AG08395 (cell line): Measurements from ENCODE around the gene ST3GAL3.
"Not testable (repeated sequence)": the region's sequence is repeated elsewhere in the genome, so short reads cannot be mapped to it uniquely, and the experiment has no call there.

Experiments used
- DNase-seq: peaks from one replicate; pipeline ENCODE4 v3.0.0; 2012; ENCODE audit warnings: mixed read lengths, low spot score

ST3GAL3 gene

GRCh38 chr1:43757343-43758053 lies 50.2 kb downstream of the ST3GAL3 start:
- DNase-seq = no peak

GRCh38 chr1:43760745-43761317 lies 53.5 kb downstream of the ST3GAL3 start:
- no peak for DNase-seq

GRCh38 chr1:43763497-43763973 lies 56.2 kb downstream of the ST3GAL3 start:
- peak; percentile 86 for DNase-seq

GRCh38 chr1:43764581-43764980 lies 57.2 kb downstream of the ST3GAL3 start:
- no peak for DNase-seq

GRCh38 chr1:43766086-43766784 lies 58.9 kb downstream of the ST3GAL3 start:
- no peak for DNase-seq

GRCh38 chr1:43766818-43767525 lies 59.6 kb downstream of the ST3GAL3 start:
- no peak for DNase-seq

GRCh38 chr1:43768168-43768567 lies 60.8 kb downstream of the ST3GAL3 start:
- no peak for DNase-seq

GRCh38 chr1:43769350-43769908 lies 62.1 kb downstream of the ST3GAL3 start:
- DNase-seq = no peak

GRCh38 chr1:43770111-43770510 lies 62.8 kb downstream of the ST3GAL3 start:
- no peak for DNase-seq

GRCh38 chr1:43772978-43773377 lies 65.6 kb downstream of the ST3GAL3 start:
- DNase-seq = no peak

- DNase-seq = no peak
Measured at GRCh38 chr1:43773821-43774220, 66.5 kb downstream of the ST3GAL3 start.

- DNase-seq = peak; percentile 72
Measured at GRCh38 chr1:43774359-43774758, 67.0 kb downstream of the ST3GAL3 start.

- DNase-seq = no peak
Measured at GRCh38 chr1:43776043-43776761, 68.9 kb downstream of the ST3GAL3 start.

- not testable (repeated sequence) for DNase-seq
Measured at GRCh38 chr1:43777916-43778315, 70.6 kb downstream of the ST3GAL3 start.

GRCh38 chr1:43779266-43779665 lies 71.9 kb downstream of the ST3GAL3 start:
- no peak for DNase-seq

GRCh38 chr1:43779805-43780403 lies 72.6 kb downstream of the ST3GAL3 start:
- no peak for DNase-seq

- no peak for DNase-seq
Measured at GRCh38 chr1:43781574-43781973, 74.2 kb downstream of the ST3GAL3 start.

- DNase-seq = no peak
Measured at GRCh38 chr1:43783096-43783670, 75.8 kb downstream of the ST3GAL3 start.

- DNase-seq = no peak
Measured at GRCh38 chr1:43783671-43784205, 76.4 kb downstream of the ST3GAL3 start.

GRCh38 chr1:43786201-43786958 lies 79.0 kb downstream of the ST3GAL3 start:
- peak; percentile 23 for DNase-seq
